Dermis blood vessel endothelial cell (primary cell): ENCODE data around the gene CGREF1. TPM values are rescaled to one million over a fixed set of nuclear protein-coding genes. Genes with fewer than 3 reads are reported as not detected.

ENCODE experiments used
- DNase-seq: peaks from one replicate; pipeline ENCODE4 v3.0.0; 2010
- total RNA-seq: library from RNA; depleted of rRNA; stranded (reverse); fragments of >200 nt; gene quantifications from 2 replicates; pipeline ENCODE4 v1.2.3, GENCODE V29; 2014

CGREF1 gene
- total RNA-seq, result 4.8 TPM in 2 replicates

- peak; percentile 23 for DNase-seq
Measured at GRCh38 chr2:27118525-27119329, at the start of gene CGREF1. TSS of gene CGREF1 (minus strand) at chr2:27119128. CDS start at chr2:27104366, 14,762 bp downstream.

GRCh38 chr2:27164960-27165763, 46.2 kb upstream of the CGREF1 start:
- no peak for DNase-seq

- DNase-seq, result no peak
Measured at GRCh38 chr2:27162151-27163121, 43.5 kb upstream of the CGREF1 start.

- no peak for DNase-seq
Measured at GRCh38 chr2:27160191-27160590, 41.3 kb upstream of the CGREF1 start.

GRCh38 chr2:27159271-27159670, 40.3 kb upstream of the CGREF1 start:
- no peak for DNase-seq

GRCh38 chr2:27158468-27158867, 39.5 kb upstream of the CGREF1 start:
- DNase-seq, result no peak

GRCh38 chr2:27155069-27155520, 36.2 kb upstream of the CGREF1 start:
- DNase-seq, result no peak

GRCh38 chr2:27154488-27154887, 35.6 kb upstream of the CGREF1 start:
- DNase-seq, result no peak

- no peak for DNase-seq
Measured at GRCh38 chr2:27152796-27153464, 34.0 kb upstream of the CGREF1 start.

- DNase-seq, result no peak
Measured at GRCh38 chr2:27152102-27152795, 33.3 kb upstream of the CGREF1 start.

GRCh38 chr2:27150639-27151230, 31.8 kb upstream of the CGREF1 start:
- DNase-seq, result no peak

- DNase-seq, result no peak
Measured at GRCh38 chr2:27149570-27150405, 30.9 kb upstream of the CGREF1 start.

- DNase-seq, result no peak
Measured at GRCh38 chr2:27148801-27149439, 30.0 kb upstream of the CGREF1 start, which contains the start of gene TCF23. TSS of gene TCF23 (plus strand) at chr2:27149004. CDS start at chr2:27149134, 130 bp downstream.

GRCh38 chr2:27147935-27148334, 29.0 kb upstream of the CGREF1 start:
- no peak for DNase-seq

- no peak for DNase-seq
Measured at GRCh38 chr2:27145682-27146081, 26.8 kb upstream of the CGREF1 start.

- no peak for DNase-seq
Measured at GRCh38 chr2:27143285-27143684, 24.4 kb upstream of the CGREF1 start.

GRCh38 chr2:27139310-27139709, 20.4 kb upstream of the CGREF1 start, which contains the start of gene PRR30:
TSS of gene PRR30 (minus strand) at chr2:27139410. CDS start at chr2:27138329, 1,081 bp downstream.
- DNase-seq, result no peak

- no peak for DNase-seq
Measured at GRCh38 chr2:27138111-27138510, 19.2 kb upstream of the CGREF1 start.

GRCh38 chr2:27137322-27137935, 18.5 kb upstream of the CGREF1 start:
- DNase-seq, result no peak
